ENCODE measurements around the gene METTL9. TPM values are rescaled to one million over a fixed set of nuclear protein-coding genes. Genes with fewer than 3 reads are reported as not detected.
"Not testable (repeated sequence)": the region's sequence is repeated elsewhere in the genome, so short reads cannot be mapped to it uniquely, and the experiment has no call there.

METTL9 gene
- total RNA-seq, 2 donors from 2014 or later: 98.6 to 100 TPM

DNA sequence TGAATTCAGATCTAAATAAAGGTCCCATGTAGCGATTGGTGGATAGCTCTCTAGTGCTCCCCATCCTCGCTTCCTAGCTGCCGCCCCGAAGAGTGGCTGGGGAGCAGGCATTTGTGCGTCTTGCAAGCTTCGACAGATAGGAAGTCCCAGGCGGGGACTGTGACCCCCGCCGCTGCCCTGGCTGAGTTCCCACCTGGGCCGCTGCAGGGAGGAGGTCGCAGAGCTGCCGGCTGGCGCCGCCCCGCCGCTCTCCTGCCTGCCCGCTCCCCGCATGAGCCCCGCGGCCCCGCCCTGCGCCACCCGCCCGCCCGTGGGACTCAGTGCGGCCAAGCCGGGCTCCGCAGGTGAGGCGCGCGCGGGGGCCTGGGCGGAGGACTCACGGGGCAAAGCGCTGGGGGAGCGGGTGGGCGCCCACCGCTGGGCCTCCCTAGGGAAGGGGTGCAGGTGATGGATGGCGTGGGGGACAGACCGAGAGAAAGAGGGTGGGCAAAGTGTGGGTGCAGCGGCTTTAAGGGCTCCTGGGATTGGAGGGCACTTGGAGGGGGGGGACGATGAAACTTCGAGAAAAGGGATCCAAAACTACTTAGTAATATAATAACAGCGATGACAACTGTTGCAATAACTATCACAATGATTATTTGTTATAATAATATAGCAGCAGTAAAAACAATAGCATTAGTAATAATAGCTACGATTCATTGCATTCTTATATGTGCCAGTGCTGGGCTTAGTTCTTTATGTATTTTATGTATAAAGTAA lies 64.7 kb downstream of the METTL9 start, which contains the start of gene OTOA:
Gene OTOA (plus strand): TSS at position 80 of the 759 bp plus-strand sequence. CDS start 14,547 bp downstream, outside the sequence.
- Histone ChIP-seq H3K4me1 (ENCODE audit: control insufficient read depth in 1 of 2, low read depth in 2 of 2) (peaks cover 5 to 6% of the 10 kb centered on the region in 2 donors), H3K27ac (no peak within 1 kb of the TSS), H3K36me3 (no peaks in the 10 kb centered on the region), H3K4me3 (peak within 1 kb of the TSS; percentile 64), H3K27me3 (replicated peaks; ENCODE audit: insufficient read depth) (peaks cover 6% of the 10 kb centered on the region), H3K9me3 (no peaks in the 10 kb centered on the region)
- DNase-seq (ENCODE audit: low spot score) (no peak), ATAC-seq (ENCODE audit: insufficient number of reproducible peaks, low FRiP score, low read depth) (no peak)
- TF ChIP-seq, protein P1, sequence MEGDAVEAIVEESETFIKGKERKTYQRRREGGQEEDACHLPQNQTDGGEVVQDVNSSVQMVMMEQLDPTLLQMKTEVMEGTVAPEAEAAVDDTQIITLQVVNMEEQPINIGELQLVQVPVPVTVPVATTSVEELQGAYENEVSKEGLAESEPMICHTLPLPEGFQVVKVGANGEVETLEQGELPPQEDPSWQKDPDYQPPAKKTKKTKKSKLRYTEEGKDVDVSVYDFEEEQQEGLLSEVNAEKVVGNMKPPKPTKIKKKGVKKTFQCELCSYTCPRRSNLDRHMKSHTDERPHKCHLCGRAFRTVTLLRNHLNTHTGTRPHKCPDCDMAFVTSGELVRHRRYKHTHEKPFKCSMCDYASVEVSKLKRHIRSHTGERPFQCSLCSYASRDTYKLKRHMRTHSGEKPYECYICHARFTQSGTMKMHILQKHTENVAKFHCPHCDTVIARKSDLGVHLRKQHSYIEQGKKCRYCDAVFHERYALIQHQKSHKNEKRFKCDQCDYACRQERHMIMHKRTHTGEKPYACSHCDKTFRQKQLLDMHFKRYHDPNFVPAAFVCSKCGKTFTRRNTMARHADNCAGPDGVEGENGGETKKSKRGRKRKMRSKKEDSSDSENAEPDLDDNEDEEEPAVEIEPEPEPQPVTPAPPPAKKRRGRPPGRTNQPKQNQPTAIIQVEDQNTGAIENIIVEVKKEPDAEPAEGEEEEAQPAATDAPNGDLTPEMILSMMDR (IDR thresholded peaks at IDR 0.05): no peak

DNA sequence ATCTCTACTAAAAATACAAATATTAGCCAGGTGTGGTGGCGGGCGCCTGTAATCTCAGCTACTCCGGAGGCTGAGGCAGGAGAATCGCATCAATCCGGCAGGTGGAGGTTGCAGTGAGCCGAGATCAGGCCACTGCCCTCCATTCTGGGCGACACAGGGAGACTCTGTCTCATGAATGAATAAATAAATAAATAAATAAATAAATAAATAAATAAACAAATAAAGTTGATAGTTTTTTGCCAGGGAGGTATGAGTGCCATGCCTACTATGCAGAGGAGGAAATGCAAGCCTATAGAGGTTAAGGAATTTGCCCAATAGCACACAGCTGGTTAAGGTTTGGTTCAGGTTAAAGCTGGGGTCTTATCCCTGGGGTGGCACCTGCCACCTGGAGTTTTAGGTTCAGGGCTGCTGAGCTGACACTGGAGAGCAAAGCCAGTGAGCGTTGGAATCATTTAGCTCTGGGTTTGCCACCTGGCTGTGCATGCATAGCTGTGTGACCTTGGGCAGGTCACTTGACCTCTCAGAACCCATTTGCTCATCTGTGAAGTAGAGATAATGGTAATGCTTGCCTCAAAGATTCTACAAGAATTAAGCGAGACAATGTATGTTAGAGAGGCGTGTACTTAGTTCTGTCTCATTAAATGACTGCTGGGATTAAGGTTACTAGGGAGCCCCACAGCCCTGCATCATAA lies 65.6 kb downstream of the METTL9 start:
- no peak overlapping the region for H3K4me3 ChIP-seq
- TF ChIP-seq, protein P1 (IDR thresholded peaks at IDR 0.05): no peak
- no peaks in the 10 kb centered on the region for H3K36me3 ChIP-seq
- peaks cover 6% of the 10 kb centered on the region for H3K27me3 ChIP-seq (replicated peaks; ENCODE audit: insufficient read depth)
- no peak overlapping the region for H3K27ac ChIP-seq
- ATAC-seq (ENCODE audit: insufficient number of reproducible peaks, low FRiP score, low read depth): no peak
- no peak for DNase-seq (ENCODE audit: low spot score)
- no peaks in the 10 kb centered on the region for H3K9me3 ChIP-seq
- peaks cover 5 to 6% of the 10 kb centered on the region in 2 donors for H3K4me1 ChIP-seq (ENCODE audit: control insufficient read depth in 1 of 2, low read depth in 2 of 2)

DNA sequence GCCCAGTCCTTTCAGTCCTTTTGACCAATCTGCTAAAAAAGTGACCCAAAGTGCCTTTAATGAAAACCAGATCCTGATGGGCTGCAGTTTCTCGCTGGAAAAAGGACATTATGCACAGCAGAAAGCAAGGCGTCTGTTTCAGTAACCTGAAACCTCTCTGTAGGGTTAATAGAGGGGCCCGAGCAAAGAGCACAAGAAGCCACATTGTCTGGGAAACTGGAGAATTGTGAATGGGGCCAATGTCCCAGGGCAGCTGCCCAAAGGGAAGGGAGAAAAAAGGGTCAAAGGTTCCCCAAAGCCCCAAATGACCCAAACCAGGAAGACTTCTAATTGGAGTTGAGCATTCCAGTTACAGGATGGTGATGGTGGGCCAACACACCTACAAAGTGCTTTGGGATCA lies 67.4 kb downstream of the METTL9 start:
- Histone ChIP-seq H3K9me3 (no peaks in the 10 kb centered on the region), H3K27me3 (replicated peaks; ENCODE audit: insufficient read depth) (peaks cover 6% of the 10 kb centered on the region), H3K36me3 (no peaks in the 10 kb centered on the region), H3K4me1 (ENCODE audit: control insufficient read depth in 1 of 2, low read depth in 2 of 2) (peaks cover 5 to 6% of the 10 kb centered on the region in 2 donors), H3K4me3 (no peak overlapping the region), H3K27ac (no peak overlapping the region)
- no peak for ATAC-seq (ENCODE audit: insufficient number of reproducible peaks, low FRiP score, low read depth)
- DNase-seq (ENCODE audit: low spot score): no peak
- TF ChIP-seq, protein P1 (IDR thresholded peaks at IDR 0.05): no peak

DNA sequence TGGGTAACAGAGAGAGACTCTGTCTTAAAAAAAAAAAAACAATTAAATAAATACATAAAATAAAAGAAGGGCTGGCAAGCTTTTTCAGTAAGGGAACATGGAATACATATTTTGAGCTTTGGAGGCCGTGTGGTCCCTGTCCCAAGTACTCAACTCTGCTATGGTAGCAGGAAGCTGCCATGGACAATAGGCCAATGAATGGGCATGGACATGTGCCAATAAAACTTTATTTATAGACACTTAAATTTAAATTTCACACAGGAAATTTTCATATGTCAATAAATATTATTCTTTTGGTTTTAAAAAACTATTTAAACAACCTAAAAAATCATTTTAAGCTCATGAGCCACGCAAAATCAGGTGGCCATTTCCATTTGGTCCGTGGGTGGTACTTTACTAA lies 68.2 kb downstream of the METTL9 start:
- TF ChIP-seq, protein P1 (IDR thresholded peaks at IDR 0.05): no peak
- Histone ChIP-seq H3K4me1 (ENCODE audit: control insufficient read depth in 1 of 2, low read depth in 2 of 2) (peaks cover 5 to 6% of the 10 kb centered on the region in 2 donors), H3K36me3 (no peaks in the 10 kb centered on the region), H3K4me3 (no peak overlapping the region), H3K9me3 (no peaks in the 10 kb centered on the region), H3K27me3 (replicated peaks; ENCODE audit: insufficient read depth) (peaks cover 6% of the 10 kb centered on the region), H3K27ac (no peak overlapping the region)
- no peak for ATAC-seq (ENCODE audit: insufficient number of reproducible peaks, low FRiP score, low read depth)
- DNase-seq (ENCODE audit: low spot score): no peak

GRCh38 chr16:21673469-21673868 lies 74.1 kb downstream of the METTL9 start:
- TF ChIP-seq, protein P1 (IDR thresholded peaks at IDR 0.05): no peak
- H3K27me3 ChIP-seq (replicated peaks; ENCODE audit: insufficient read depth): no peaks in the 10 kb centered on the region
- ATAC-seq (ENCODE audit: insufficient number of reproducible peaks, low FRiP score, low read depth) (no peak), DNase-seq (ENCODE audit: low spot score) (no peak)
- H3K9me3 ChIP-seq: peaks cover 4% of the 10 kb centered on the region
- H3K4me1 ChIP-seq (ENCODE audit: control insufficient read depth in 1 of 2, low read depth in 2 of 2): no peaks in the 10 kb centered on the region
- H3K27ac ChIP-seq: no peak overlapping the region
- no peak overlapping the region for H3K4me3 ChIP-seq
- H3K36me3 ChIP-seq: no peaks in the 10 kb centered on the region

GRCh38 chr16:21674456-21674855 lies 75.1 kb downstream of the METTL9 start:
- not testable (repeated sequence) for H3K4me1 ChIP-seq (ENCODE audit: control insufficient read depth in 1 of 2, low read depth in 2 of 2); H3K4me3 ChIP-seq; H3K9me3 ChIP-seq; H3K27ac ChIP-seq; H3K27me3 ChIP-seq (replicated peaks; ENCODE audit: insufficient read depth); H3K36me3 ChIP-seq; ATAC-seq (ENCODE audit: insufficient number of reproducible peaks, low FRiP score, low read depth); DNase-seq (ENCODE audit: low spot score)

DNA sequence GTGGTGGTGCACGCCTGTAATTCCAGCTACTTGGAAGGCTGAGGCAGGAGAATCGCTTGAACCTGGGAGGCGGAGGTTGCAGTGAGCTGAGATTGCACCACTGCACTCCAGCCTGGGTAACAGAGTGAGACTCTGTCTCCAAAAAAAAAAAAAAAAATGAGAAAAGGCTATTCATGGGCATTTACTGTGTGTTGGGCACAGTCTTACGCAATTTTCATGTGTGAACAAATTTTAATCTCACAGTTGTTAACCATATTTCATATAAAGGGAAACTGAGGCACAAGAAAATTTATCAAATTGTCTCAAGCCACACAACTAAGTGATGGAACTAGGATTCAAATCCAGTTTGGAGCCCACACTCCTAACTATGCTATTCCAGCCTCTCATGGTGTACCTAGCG lies 81.3 kb downstream of the METTL9 start:
- not testable (repeated sequence) for H3K27ac ChIP-seq; H3K4me1 ChIP-seq (ENCODE audit: control insufficient read depth in 1 of 2, low read depth in 2 of 2); H3K27me3 ChIP-seq (replicated peaks; ENCODE audit: insufficient read depth); H3K4me3 ChIP-seq; ATAC-seq (ENCODE audit: insufficient number of reproducible peaks, low FRiP score, low read depth); H3K36me3 ChIP-seq; DNase-seq (ENCODE audit: low spot score); H3K9me3 ChIP-seq
